AG04449 (cell line): ENCODE measurements around the gene KLF17.

Source experiments
- CTCF ChIA-PET: fragments of 350-600 bp; formaldehyde crosslinking; extraction: SDS; loops from one replicate; lab custom pipeline; 2021; ENCODE audit warnings: antibody characterized with exemption; lab: Yijun Ruan, JAX
- POLR2A ChIA-PET: fragments of 400-600, 350-600 bp; formaldehyde crosslinking; extraction: SDS; loops from one replicate; lab custom pipeline; 2020; ENCODE audit warnings: antibody characterized with exemption, inconsistent platforms; lab: Yijun Ruan, JAX
- DNase-seq: peaks from one replicate; pipeline ENCODE4 v3.0.0-alpha.2; 2010; ENCODE audit warnings: low read depth, low spot score
- H3K4me3 ChIP-seq: 2 replicates; pipeline ENCODE4 v1.5.1; 2011; ENCODE audit warnings: low read depth, mild to moderate bottlenecking, control low read depth, low read length
- CTCF ChIP-seq: IDR thresholded peaks from one replicate; pipeline ENCODE4 v1.5.1; 2011; ENCODE audit warnings: mild to moderate bottlenecking, moderate library complexity, low read length, control low read depth, inconsistent platforms; ENCODE audit not compliant: insufficient read depth; ENCODE audit errors: missing control alignments

Gene KLF17

GRCh38 chr1:44141531-44141930 lies 22.9 kb downstream of the KLF17 start, which contains the start of gene KLF18:
Gene KLF18, minus strand, starts transcription at chr1:44141631. Its CDS starts 0 bp downstream, at chr1:44141631.
- TF ChIP-seq CTCF: no peak
- DNase-seq: no peak
- ChIA-PET CTCF (no interaction called here), POLR2A (no interaction called here)
- H3K4me3 ChIP-seq: no peak within 1 kb of the TSS

- DNase-seq: no peak
- CTCF ChIA-PET: no interaction called here
- H3K4me3 ChIP-seq: no peak overlapping the region
- POLR2A ChIA-PET: no interaction called here
- TF ChIP-seq CTCF: no peak
Measured at GRCh38 chr1:44144962-44145756, 26.5 kb downstream of the KLF17 start.

GRCh38 chr1:44146536-44147361 lies 28.1 kb downstream of the KLF17 start:
- ChIA-PET CTCF (no interaction called here), POLR2A (no interaction called here)
- no peak for DNase-seq
- H3K4me3 ChIP-seq: no peak overlapping the region
- no peak for TF ChIP-seq CTCF

- no peak for TF ChIP-seq CTCF
- ChIA-PET POLR2A (no interaction called here), CTCF (no interaction called here)
- DNase-seq: no peak
- no peak overlapping the region for H3K4me3 ChIP-seq
Measured at GRCh38 chr1:44147582-44147981, 29.0 kb downstream of the KLF17 start.

- TF ChIP-seq CTCF: no peak
- no peak for DNase-seq
- no peak overlapping the region for H3K4me3 ChIP-seq
- ChIA-PET CTCF (no interaction called here), POLR2A (no interaction called here)
Measured at GRCh38 chr1:44151332-44151731, 32.7 kb downstream of the KLF17 start.

GRCh38 chr1:44151808-44152207 lies 33.2 kb downstream of the KLF17 start:
- no peak overlapping the region for H3K4me3 ChIP-seq
- ChIA-PET POLR2A (no interaction called here), CTCF (no interaction called here)
- TF ChIP-seq CTCF: no peak
- DNase-seq: no peak
